IMR-90 (cell line): ENCODE results near the gene FARP1. TPM values are rescaled to one million over a fixed set of nuclear protein-coding genes. Genes with fewer than 3 reads are reported as not detected.

ENCODE experiments used
- ATAC-seq: fragments of 200-7000 bp; cut with Tn5 transposase; 2 replicates; pipeline ENCODE4 v1.9.1; 2020; ENCODE audit warnings: low read depth, mild to moderate bottlenecking, moderate library complexity
- BruUV-seq: library from RNA; stranded (reverse); fragments of 400-500 nt; replicated peaks from 2 replicates; lab custom pipeline; 2021; lab: Mats Ljungman, UMichigan
- CTCF ChIA-PET: fragments of 300-600 bp; formaldehyde crosslinking; extraction: SDS; loops from one replicate; lab custom pipeline; 2021; ENCODE audit warnings: antibody characterized with exemption; lab: Yijun Ruan, JAX
- POLR2A ChIA-PET: fragments of 300-600 bp; sonication (Branson Sonifier 250); formaldehyde crosslinking; loops from one replicate; lab custom pipeline; 2022; ENCODE audit warnings: antibody characterized with exemption; ENCODE audit not compliant: unreplicated experiment; lab: Charles Lee
- DNase-seq: peaks from one replicate; pipeline ENCODE4 v3.0.0; 2013
- H2AFZ ChIP-seq: replicated peaks from 2 replicates; pipeline ENCODE3; 2013; ENCODE audit warnings: low read length, mild to moderate bottlenecking; ENCODE audit not compliant: poor library complexity
- H2AK5ac ChIP-seq: 2 replicates; pipeline ENCODE4 v1.6.1; 2013; ENCODE audit warnings: low read depth, low read length, inconsistent platforms
- H2AK9ac ChIP-seq: replicated peaks from 2 replicates; pipeline ENCODE3; 2013; ENCODE audit warnings: mild to moderate bottlenecking, low read depth, low read length, moderate library complexity; ENCODE audit not compliant: poor library complexity
- H2BK120ac ChIP-seq: 2 replicates; pipeline ENCODE4 v1.6.1; 2013; ENCODE audit warnings: low read depth, low read length, inconsistent platforms
- H2BK15ac ChIP-seq: 3 replicates; pipeline ENCODE4 v1.6.1; 2013; ENCODE audit warnings: low read depth, low read length, inconsistent platforms
- H2BK20ac ChIP-seq: 2 replicates; pipeline ENCODE4 v1.6.1; 2013; ENCODE audit warnings: low read depth, mild to moderate bottlenecking, inconsistent platforms, low read length, moderate library complexity
- H2BK5ac ChIP-seq: 2 replicates; pipeline ENCODE4 v1.6.1; 2013; ENCODE audit warnings: mild to moderate bottlenecking, low read depth, low read length, inconsistent platforms; ENCODE audit not compliant: poor library complexity, severe bottlenecking
- H3K14ac ChIP-seq: replicated peaks from 2 replicates; pipeline ENCODE4 v1.6.1; 2013; ENCODE audit warnings: low read depth, low read length, inconsistent platforms
- H3K18ac ChIP-seq: 2 replicates; pipeline ENCODE4 v1.6.1; 2013; ENCODE audit warnings: low read depth, low read length, control low read depth
- H3K23ac ChIP-seq: 2 replicates; pipeline ENCODE4 v1.6.1; 2013; ENCODE audit warnings: low read depth, low read length, inconsistent platforms
- H3K27ac ChIP-seq: 2 replicates; pipeline ENCODE4 v1.5.1; 2013; ENCODE audit warnings: mild to moderate bottlenecking, control low read depth, low read length; ENCODE audit not compliant: insufficient read depth
- H3K27me3 ChIP-seq: 2 replicates; pipeline ENCODE4 v1.6.1; 2013; ENCODE audit warnings: low read length; ENCODE audit not compliant: control insufficient read depth, insufficient read depth
- H3K36me3 ChIP-seq: 2 replicates; pipeline ENCODE4 v1.6.1; 2013; ENCODE audit warnings: low read length, mixed read lengths; ENCODE audit not compliant: control insufficient read depth, insufficient read depth
- H3K4ac ChIP-seq: 2 replicates; pipeline ENCODE4 v1.6.1; 2013; ENCODE audit warnings: low read depth, low read length, inconsistent platforms
- H3K4me1 ChIP-seq: 2 replicates; pipeline ENCODE4 v1.6.1; 2013; ENCODE audit warnings: low read length, mixed read lengths; ENCODE audit not compliant: control insufficient read depth, insufficient read depth
- H3K4me2 ChIP-seq: 2 replicates; pipeline ENCODE4 v1.6.1; 2013; ENCODE audit warnings: low read depth, mild to moderate bottlenecking, control low read depth, low read length, moderate library complexity
- H3K4me3 ChIP-seq: 2 replicates; pipeline ENCODE4 v1.5.1; 2013; ENCODE audit warnings: low read depth, mild to moderate bottlenecking, control low read depth, low read length, moderate library complexity; ENCODE audit not compliant: insufficient read depth
- H3K56ac ChIP-seq: 2 replicates; pipeline ENCODE4 v1.6.1; 2013; ENCODE audit warnings: low read length, inconsistent platforms; ENCODE audit not compliant: insufficient read depth; ENCODE audit errors: extremely low read depth
- H3K79me1 ChIP-seq, 2 experiments: 2 replicates each; pipeline ENCODE4 v1.6.1; 2013; ENCODE audit warnings: low read length in 2 of 2, inconsistent platforms in 1 of 2, low read depth in 1 of 2
- H3K9ac ChIP-seq: 2 replicates; pipeline ENCODE4 v1.6.1; 2013; ENCODE audit warnings: low read depth, low read length, control low read depth
- H3K9me1 ChIP-seq: 2 replicates; pipeline ENCODE4 v1.6.1; 2013; ENCODE audit warnings: low read length, inconsistent platforms; ENCODE audit not compliant: insufficient read depth
- H3K9me3 ChIP-seq: 2 replicates; pipeline ENCODE4 v1.6.1; 2013; ENCODE audit warnings: low read length; ENCODE audit not compliant: control insufficient read depth, insufficient read depth
- H4K20me1 ChIP-seq: 2 replicates; pipeline ENCODE4 v1.6.1; 2013; ENCODE audit warnings: low read length, inconsistent platforms; ENCODE audit not compliant: insufficient read depth
- H4K5ac ChIP-seq: 2 replicates; pipeline ENCODE4 v1.6.1; 2013; ENCODE audit warnings: mild to moderate bottlenecking, low read depth, low read length, control low read depth
- H4K8ac ChIP-seq, 2 experiments: 2 replicates each; pipeline ENCODE4 v1.6.1; 2013; ENCODE audit warnings: low read depth in 2 of 2, low read length in 2 of 2, control low read depth in 1 of 2, inconsistent platforms in 1 of 2
- H4K91ac ChIP-seq: 2 replicates; pipeline ENCODE4 v1.6.1; 2013; ENCODE audit warnings: low read depth, low read length, inconsistent platforms; ENCODE audit not compliant: insufficient read depth
- CEBPB ChIP-seq: IDR thresholded peaks from 2 replicates; pipeline ENCODE4 v1.6.1; 2012; ENCODE audit warnings: low read depth, low read length, improper control_type of control experiment
- FOS ChIP-seq: fragments of 150-350 bp; IDR thresholded peaks from 2 replicates; pipeline ENCODE4 v1.6.1; 2016; ENCODE audit warnings: low read depth, low read length
- MXI1 ChIP-seq: IDR thresholded peaks from 2 replicates; pipeline ENCODE4 v1.6.1; 2012; ENCODE audit warnings: low read depth, mild to moderate bottlenecking, low read length, moderate library complexity, borderline replicate concordance
- WGBS, 2 experiments: methylation state at CpG; one replicate each; pipeline versions ENCODE4 v1.1.5 to v1.1.7; 2013; ENCODE audit warnings: missing lambda C conversion rate in 2 of 2; ENCODE audit not compliant: insufficient read length in 1 of 2; ENCODE audit errors: extremely low coverage in 2 of 2; 5-methylcytosine and 5-hydroxymethylcytosine counted together
- dilution Hi-C: fragments of 300-500 bp; cut with HindIII; formaldehyde crosslinking; loops from one replicate; pipeline ENCODE4 v1.14.3; 2018; ENCODE audit warnings: low sequenced_read_pairs; ENCODE audit not compliant: unreplicated experiment
- in situ Hi-C: fragments of 300-500 bp; cut with MboI; formaldehyde crosslinking; loops from 3 replicates; pipeline ENCODE4 v1.14.3; 2019; ENCODE audit warnings: low sequenced_read_pairs, inconsistent platforms, mixed read lengths
- intact Hi-C: fragments of 100-400 bp; cut with micrococcal nuclease; formaldehyde crosslinking; loops from 2 replicates; pipeline ENCODE4 v1.10.0; 2022
- polyA plus RNA-seq, 3 experiments: library from polyadenylated mRNA; depleted of rRNA; stranded (reverse); fragments of >200 nt; gene quantifications; 2 replicates each; pipeline ENCODE4 v1.2.3, GENCODE V29; 2012; ENCODE audit warnings: low replicate concordance in 1 of 3
- total RNA-seq: library from RNA; depleted of rRNA; stranded (reverse); fragments of >200 nt; gene quantifications from 2 replicates; pipeline ENCODE4 v1.2.3, GENCODE V29; 2012

Gene FARP1
- total and polyA plus RNA-seq, 2 of the 4 experiments (the other 2 are of a cell fraction): 39.6 to 57.0 TPM

DNA sequence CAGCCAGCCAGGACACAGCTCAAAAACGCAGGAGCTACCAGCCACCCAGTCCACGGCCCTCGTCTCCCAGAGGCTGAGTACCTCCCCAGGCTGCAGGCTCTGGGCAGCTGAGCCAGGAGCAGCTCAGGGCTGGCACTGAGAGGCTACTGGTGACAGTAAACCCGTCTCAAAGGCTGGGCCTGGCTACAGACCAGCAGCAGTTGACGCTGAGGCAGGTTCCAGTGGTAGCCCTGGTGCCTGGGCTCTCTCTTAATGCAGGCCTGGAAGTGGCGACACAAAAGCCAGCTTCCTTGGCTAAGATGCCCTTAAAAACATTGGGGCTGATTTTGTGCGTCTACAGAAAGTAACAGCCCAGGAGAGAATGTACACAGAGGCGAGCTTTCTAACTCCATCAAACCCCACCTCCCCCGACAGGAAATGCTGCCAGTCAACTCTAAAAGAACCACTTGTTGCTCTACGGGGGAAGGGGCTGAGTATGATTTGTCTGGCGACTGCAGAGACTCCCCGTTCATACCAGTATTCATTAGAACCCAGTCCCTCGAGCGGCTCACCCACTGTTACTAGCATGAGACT, 307.7 kb downstream of the FARP1 start:
- POLR2A ChIA-PET: no interaction called here
- in situ Hi-C loops: loop anchor here (10.0 kb wide), 1 partner anchor 384 kb away; no protein-coding TSS in a partner anchor

More for the DNA sequence above, 307.7 kb downstream of the FARP1 start:
- Histone ChIP-seq H2BK20ac (no peak overlapping the region), H4K5ac (no peak overlapping the region), H2BK5ac (peak overlapping the region; percentile 3), H2AK5ac (no peak overlapping the region), H3K9ac (no peak overlapping the region), H3K27ac (peak overlapping the region; percentile 8; the same call in 1 of the 2 replicates), H2BK120ac (no peak overlapping the region), H3K27me3 (no peaks in the 10 kb centered on the region), H2AK9ac (peak overlapping the region; percentile 49), H4K91ac (no peak overlapping the region), H3K18ac (no peak overlapping the region), H3K4me2 (no peak overlapping the region), H3K56ac (no peak overlapping the region), H3K79me1 (peaks cover 12 to 64% of the 10 kb centered on the region in 2 experiments; a peak in 3 of 4 replicates), H3K4ac (peak overlapping the region; percentile 27; the same call in 1 of the 2 replicates), H3K9me1 (peaks cover 15% of the 10 kb centered on the region), H3K23ac (0 out of 2 replicates have a peak overlapping the region, but pooled peaks have one; percentile 36), H4K20me1 (peaks cover 34% of the 10 kb centered on the region), H3K9me3 (no peaks in the 10 kb centered on the region), H2AFZ (no peak overlapping the region), H3K14ac (no peak overlapping the region), H3K4me1 (peaks cover 14% of the 10 kb centered on the region), H3K4me3 (no peak overlapping the region), H3K36me3 (peaks cover 51% of the 10 kb centered on the region), H4K8ac (no peak overlapping the region), H2BK15ac (no peak overlapping the region)
- dilution Hi-C loops: loop anchor here (25.0 kb wide), 1 partner anchor 212 kb away; no protein-coding TSS in a partner anchor
- ATAC-seq (no peak), DNase-seq (no peak)
- intact Hi-C loops: no loop called here
- no TSS peak for BruUV-seq
- CTCF ChIA-PET: interaction anchor here (1.4 kb wide), 1 partner anchor 203 kb away, joined by 5 read pairs; no protein-coding TSS in a partner anchor
- TF ChIP-seq FOS (no peak), CEBPB (no peak), MXI1 (no peak)
- WGBS, 2 experiments: 40% methylated on average over 1 of the region's 14 CpGs; no CpG with 5 or more reads in 1 of the 2 experiments
